GM21526 (cell line): Measurements from ENCODE around the gene ACTL6B.

Source experiments
- ATAC-seq: cut with Tn5 transposase; IDR thresholded peaks from one replicate; pipeline ENCODE4 v1.9.1; 2021; ENCODE audit warnings: moderate library complexity; ENCODE audit not compliant: unreplicated experiment, low FRiP score

The ACTL6B gene

DNA sequence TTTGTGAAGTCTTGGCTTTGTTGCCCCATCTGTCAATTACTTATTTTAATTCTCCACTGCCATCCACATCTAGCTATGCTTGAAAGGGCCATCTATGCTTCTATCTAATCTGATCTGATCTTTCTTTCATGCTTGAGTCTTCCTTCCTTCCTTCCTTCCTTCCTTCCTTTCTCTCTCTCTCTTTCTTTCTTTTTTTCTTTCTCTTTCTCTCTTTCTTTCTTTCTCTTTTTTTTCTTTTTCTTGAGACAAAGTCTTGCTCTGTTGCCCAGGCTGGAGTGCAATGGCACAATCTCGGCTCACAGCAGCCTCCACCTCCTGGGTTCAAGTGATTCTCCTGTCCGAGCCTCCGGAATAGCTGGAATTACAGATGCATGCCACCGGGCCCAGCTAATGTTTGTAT, 26.2 kb downstream of the ACTL6B start:
- no peak for ATAC-seq

DNA sequence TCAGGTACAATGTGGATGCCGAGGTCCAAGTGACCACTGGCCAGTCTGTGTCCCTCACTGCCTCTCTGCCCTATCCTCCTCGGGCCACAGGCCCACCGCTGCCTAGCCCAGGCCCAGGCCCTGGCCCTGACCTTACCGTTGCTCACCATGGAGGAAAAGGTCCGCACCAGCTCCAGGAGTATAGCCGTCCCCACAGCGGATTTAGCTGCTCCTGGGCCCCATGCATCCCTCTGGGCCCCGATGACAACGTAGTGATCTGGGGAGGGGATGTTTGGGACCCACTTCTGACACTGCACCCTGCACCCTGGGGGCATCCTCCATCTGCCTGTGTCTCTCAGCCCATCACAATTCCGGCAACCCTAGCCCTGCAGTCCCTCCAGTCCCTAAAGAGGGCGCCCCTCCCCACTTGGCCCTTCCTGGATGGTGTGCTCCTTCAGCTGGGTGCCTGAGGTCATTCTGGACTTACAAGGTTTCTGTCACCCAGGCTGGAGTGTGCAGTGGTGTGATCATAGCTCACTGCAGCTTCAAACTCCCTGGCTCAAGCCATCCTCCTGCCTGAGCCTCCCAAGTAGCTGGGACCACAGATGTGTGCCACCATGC, 27.0 kb downstream of the ACTL6B start:
- ATAC-seq: no peak

DNA sequence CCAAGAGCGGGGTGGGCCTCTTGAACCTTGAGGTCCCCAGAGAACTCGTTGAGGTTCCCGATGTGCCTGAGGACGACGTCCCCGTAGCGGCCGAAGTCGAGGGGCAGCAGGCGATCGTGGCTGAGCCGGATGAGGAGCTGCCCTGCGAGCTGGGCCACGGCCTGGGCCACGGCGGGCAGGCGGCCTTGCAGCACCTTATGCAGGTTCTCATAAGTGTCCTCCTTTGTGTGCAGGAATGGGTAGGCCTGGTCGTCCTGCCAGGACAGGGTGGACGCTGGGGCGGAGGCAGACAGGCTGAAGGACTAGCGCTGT, 29.1 kb downstream of the ACTL6B start:
- no peak for ATAC-seq

DNA sequence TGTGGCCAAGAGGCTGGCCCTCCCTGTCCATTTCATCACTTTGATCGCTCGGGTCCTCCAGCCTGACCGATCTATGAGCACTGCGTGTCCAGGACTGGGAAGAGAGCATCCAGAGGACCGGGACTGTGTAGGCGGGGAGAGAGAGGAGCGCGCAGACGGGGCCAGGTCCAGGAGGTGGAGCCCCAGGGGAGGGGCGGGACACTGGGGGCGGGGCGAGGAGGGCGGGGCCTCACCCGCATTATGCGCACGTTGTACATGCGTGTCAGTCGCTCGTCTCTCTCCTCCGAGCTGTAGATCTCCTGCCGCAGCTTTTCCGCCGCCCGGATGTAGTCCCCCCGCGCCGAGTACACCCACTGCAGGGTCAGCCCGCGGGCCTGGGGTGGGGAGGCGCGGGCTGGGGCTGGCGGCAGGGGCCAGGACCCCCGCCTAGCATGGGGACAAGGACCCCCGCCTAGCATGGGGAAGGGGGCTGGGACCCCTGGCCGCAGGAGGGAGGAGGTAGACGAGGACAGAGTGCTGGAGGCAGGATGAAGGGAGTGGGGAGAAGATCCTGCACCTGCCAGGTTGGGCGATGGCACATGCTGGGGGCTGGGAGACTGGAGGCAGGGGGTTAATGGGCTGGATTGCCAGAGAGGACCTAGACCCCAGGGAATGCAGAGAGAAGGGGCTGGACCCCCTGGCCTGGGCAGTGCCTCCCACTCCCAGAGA, 29.6 kb downstream of the ACTL6B start:
- ATAC-seq: peak; percentile 80

DNA sequence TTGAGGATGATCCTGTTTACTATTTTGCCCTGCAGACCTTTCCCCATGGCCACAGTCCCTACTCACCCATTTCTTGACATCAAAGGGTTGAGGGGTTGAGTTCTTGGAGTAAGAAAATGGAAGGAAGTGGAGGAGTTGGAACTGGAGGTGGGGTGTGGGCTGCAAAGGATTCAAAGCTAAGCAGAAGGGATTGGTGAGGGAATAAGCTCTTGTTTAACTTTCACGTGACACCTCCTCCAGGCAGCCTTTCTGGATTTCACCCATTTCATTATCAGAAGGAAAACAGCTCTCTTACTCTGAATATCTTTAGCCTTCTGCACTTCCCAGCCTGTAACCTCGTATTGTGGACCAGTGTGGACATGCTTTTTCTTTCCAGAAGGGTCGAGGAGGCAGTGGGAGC, 30.2 kb downstream of the ACTL6B start:
- ATAC-seq: no peak

DNA sequence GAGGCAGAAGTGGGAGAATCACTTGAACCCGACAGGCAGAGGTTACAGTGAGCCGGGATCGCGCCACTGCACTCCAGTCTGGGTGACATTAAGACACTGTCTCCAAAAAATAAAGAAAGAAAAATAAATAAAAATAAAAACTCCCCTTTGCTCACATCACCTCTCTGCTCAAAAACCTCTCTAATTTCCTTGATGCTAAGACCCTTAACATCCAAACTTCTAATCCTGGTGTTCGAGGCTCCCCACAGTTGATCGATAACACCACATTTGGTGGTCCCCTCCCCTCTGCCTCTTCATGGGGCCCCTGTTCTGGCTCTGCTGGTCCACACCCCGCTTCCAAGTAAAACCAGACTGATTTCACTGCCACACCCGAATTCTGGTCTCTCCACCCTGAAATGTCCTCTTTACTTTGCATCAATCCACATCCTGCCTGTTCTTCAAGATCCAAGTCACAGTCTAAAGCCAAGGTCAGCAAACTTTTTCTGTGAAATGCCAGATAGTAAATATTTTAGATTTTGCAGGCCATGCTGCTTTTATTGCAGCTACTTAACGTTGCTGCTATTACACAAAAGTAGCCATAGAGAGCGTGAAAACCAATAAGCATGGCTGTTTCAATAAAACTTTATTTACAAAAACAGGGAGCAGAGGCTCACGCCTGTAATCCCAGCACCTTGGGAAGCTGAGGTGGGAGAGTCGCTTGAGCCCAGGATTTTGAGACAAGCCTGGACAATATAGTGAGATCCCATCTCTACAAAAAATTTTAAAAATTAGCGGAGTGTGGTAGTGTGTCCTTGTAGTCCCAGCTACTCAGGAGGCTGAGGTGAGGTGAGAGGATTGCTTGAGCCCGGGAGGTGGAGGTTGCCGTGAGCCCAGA, 32.1 kb downstream of the ACTL6B start:
- ATAC-seq: no peak

DNA sequence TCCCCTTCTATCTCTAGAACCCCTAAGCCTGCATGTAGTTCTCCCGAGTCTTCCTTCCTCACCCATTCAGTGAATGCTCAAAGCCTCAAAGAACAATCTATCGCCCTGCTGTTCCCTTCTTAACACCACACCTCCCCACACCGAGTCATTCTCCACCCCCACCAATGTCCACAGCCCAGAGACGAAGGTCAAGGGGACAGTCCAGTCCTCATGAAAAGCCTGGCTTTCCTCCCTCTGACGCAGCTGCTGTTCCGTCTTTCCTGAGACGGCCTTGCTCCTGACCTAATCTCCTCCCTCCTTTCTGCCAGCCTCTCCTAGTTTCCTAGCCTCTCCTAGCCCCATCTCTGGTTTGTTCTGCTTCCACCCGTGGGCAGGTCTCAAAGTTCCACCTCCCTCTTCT, 34.7 kb downstream of the ACTL6B start:
- no peak for ATAC-seq

DNA sequence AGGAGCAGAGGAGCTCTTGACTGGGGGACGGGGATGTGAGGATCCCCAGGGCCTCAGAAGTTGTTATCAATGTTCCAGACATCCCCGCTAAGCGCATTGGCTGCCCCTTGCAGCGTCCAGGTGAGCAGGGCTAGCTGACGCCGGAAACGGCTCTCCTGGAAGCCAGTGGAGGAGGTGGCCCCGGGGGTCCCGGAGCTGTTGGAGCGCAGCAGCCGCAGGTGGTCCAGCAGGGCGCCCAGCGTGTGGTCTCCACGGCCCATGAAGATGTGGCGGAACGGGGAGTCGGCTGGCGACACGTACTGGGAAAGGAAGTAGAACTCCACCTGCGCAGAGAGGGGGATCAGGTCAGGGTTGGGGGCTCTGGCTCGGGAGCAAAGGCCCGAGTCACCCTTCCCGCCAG, 35.4 kb downstream of the ACTL6B start:
- ATAC-seq: no peak

DNA sequence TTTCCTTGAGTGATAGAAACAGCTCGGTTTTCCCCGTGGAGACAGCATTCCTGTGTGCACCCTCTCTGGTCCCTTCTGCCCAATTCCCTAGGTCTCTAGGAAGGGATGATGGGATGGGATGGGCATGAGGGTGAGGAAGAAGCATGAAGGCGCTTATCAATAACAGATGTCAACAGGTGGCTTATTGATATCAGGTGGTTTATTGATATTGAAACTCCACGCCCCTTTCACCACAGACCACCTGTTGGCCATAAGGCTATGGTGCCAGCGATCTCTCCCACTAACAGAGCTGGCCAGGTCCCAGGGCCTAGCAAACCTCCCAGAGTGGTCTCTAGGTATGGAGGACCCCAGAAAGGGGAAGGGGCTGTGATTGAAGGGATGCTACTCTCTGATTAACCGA, 36.0 kb downstream of the ACTL6B start:
- no peak for ATAC-seq

DNA sequence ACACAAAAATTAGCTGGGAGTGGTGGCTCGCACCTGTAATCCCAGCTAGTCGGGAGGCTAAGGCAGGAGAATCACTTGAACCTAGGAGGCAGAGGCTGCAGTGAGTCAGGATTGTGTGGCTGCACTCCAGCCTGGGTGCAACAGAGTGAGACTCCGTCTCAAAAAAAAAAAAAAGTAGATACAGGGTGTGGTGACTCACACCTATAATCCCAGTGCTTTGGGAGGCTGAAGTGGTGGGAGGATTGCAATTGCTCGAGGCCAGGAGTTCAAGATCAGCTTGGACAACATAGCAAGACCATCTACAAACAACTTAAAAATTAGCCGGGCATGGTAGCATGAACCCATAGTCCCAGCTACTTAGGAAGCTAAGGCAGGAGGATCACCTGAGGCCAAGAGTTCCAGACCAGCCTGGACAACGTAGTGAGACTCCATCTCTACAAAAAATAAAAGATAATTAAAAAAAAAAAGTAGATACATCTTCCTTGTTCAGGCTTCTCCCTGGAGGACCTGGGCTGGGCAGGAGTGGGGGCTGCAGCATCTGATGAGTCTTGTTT, 41.9 kb downstream of the ACTL6B start:
- ATAC-seq: no peak

DNA sequence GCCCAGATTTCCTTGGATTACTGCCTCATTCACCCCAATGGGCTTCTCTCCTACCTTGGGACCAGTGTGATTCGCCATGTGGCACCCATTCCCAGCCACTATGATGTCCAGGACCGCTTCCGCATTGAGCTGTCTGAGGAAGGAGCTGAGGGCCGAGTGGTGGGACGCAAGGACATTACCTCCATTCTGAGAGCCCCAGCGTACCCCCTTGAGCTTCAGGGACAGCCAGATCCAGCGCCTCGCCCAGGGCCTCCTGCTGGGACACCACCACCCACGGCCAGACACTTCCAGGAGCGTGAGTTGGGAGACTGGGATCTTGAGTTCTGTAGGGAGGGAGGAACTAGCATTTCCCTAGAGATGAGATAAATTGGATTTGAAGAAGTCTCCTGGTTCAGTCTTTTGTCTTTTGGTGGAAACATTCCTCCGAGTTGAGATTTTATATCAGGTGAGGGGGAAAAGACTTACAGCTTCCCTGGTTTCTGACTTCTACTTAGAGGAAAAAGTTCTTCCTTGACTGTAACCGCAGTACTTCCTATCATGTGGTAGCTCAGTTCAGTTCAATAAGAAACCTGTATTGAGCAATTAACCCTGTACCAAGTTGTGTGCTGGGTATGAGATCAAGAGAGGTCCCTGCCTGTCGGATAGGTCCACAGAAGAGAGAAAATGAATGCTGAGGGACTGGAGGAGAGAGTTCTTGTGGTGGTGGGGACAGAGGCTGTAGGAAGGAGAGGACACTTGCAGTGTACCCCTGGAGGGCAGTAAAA, 42.7 kb downstream of the ACTL6B start:
- no peak for ATAC-seq

DNA sequence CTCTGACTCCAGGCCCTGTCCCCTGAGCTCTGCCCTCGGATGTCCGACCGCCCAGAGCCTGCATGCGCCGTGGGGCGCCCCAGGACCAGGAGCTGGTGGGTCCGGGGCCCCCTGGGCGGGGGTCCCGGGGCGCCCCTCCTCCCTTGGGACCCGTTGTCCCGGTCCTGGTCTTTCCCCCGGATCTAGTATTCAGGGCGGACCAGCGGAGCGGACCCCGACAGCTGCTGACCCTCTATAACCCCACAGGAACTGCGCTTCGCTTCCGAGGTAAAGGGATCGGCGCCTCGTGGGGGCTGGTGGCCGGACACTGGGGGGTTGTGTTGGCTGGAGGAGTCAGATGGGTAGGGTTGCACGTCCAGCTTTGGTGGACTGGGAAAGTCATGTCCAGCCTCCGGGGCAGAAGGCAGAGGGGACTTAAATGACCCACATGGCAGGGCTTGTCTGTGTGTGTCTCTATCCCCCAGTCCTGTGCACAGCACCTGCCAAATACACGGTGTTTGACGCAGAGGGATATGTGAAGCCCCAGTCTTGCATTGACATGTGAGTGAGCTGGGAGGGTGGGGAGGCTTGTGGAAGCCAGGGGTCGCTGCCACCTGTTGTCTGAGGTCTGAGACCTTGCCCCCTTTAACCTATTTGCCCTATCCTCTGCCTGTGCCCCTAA, 43.4 kb downstream of the ACTL6B start:
- no peak for ATAC-seq

DNA sequence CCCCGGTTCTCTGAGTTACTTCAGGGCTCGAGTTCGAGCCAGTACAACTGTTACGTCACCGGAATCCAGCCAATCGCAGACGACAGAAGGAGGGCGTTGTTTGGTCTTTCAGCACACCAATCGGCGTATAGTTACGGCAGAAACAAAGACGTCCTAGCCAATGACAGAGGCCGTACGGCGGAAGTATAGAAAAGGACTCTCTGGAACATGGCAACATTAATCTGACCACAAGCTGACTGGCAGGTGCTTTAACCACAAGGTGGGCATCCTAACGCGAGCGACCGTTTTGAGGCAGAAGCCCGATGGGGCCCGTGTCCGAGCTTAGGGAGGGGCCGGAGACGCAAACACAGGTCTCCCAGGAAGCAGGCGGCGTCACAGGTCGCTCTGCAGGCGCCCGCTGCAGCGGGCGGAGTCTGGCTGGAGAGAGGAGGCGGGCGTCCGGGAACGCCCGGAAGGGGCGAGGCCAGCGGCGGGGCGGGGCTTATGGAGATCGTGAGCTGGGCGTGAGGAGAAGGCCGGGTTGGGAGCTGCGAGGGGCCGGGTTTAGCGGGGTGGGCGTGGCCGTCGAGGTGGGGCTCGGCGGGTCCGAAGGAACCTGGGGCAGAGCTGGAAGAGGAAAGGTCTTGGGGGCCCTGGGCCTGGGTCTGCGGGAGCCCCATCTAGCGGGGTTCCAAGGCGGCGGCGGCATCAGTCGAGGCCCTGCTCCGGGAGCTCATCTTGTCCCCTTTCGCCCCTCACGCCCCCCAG, 44.1 kb downstream of the ACTL6B start, which contains the start of gene MOSPD3:
Gene MOSPD3 (plus strand): TSS at position 558 of the 747 bp plus-strand sequence. CDS start 252 bp downstream, outside the sequence.
- ATAC-seq: peak; percentile 82

DNA sequence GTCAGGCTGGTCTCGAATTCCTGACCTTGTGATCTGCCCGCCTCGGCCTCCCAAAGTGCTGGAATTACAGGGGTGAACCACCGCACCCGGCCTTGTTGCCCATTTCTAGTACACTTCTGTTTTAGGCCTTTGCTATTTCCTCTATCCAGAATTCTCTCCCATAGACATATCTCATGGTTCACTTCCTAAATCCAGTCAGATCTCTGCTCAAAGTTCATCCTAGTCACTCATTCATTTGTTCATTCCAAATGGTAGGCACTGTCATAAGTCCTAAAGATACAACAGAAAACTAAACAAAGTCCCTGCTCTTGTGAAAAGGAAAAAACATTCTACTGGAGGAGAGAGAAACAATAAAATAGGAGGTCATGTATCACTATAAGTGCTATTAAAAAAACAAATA, 46.3 kb downstream of the ACTL6B start:
- ATAC-seq: no peak

DNA sequence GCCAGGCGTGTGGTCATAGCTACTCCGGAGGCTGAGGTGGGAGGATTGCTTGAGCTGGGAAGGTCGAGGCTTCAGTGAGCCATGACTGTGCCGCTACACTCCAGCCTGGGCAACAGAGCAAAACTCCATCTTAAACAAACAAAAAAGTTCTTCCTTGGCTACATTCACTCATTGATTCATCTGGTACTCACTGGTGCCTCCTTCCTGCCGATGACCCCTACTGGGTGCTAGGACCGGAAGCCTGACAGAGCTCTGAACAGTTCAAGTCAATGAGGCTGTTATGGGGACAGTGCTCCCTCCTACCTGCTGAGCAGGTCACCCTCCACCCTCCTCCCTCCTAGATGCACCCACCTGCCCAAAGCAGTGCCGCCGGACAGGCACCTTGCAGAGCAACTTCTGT, 49.1 kb downstream of the ACTL6B start:
- no peak for ATAC-seq

DNA sequence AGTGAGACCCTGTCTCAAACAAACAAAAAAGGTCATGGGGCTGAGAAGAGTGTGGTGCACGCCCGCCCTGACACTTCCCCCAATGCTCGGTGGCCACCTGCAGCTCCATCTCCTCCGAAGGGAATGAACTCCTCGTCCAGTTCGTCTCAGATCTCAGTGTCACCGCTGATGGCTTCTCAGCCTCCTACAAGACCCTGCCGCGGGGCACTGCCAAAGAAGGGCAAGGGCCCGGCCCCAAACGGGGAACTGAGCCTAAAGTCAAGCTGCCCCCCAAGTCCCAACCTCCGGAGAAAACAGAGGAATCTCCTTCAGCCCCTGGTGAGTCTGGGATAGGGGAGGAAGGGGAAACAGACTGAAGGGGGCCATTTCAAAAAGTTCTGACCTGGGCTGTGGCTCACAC, 49.9 kb downstream of the ACTL6B start:
- no peak for ATAC-seq

DNA sequence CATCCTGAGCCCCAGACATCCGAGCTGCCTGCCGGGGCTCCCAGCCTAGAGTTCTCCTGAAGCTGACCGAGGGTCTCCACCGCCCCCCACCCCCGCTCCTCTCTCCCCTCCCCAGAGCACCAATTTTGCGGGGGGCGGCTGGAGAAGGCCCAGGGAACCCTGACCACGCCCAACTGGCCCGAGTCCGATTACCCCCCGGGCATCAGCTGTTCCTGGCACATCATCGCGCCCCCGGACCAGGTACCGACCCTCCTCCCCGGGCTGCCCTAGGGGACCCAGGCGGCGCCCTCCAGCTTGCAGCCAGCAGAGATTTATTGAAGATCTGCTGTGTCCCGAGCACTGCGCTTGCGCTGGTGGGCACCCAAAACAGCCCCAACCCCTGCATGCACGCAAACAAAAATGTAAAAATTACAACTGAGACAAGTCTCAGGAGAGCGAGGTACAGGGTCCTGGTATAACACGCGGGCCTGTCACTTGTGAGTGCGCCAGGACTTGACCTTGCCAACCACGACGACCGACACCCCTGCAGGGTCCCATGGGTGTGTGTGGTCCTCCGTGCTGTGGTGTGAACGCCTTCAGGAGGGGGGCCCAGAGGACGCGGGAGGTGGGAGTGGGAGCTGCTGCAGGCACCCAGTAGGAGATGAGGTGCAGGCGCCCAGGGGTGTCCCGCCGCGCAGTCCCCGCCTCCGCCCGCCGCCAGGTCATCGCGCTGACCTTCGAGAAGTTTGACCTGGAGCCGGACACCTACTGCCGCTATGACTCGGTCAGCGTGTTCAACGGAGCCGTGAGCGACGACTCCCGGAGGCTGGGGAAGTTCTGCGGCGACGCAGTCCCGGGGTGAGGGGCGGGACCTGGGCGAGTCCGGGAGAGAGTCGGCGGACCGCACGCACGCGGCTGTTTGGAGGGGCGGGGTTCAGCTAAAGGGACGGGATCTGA, 51.0 kb downstream of the ACTL6B start:
- ATAC-seq: no peak
